ENCODE results near the gene LONRF2.

Gene LONRF2

GRCh38 chr2:100230754-100231153 lies 91.5 kb downstream of the LONRF2 start:
- DNase-seq = no peak

DNA sequence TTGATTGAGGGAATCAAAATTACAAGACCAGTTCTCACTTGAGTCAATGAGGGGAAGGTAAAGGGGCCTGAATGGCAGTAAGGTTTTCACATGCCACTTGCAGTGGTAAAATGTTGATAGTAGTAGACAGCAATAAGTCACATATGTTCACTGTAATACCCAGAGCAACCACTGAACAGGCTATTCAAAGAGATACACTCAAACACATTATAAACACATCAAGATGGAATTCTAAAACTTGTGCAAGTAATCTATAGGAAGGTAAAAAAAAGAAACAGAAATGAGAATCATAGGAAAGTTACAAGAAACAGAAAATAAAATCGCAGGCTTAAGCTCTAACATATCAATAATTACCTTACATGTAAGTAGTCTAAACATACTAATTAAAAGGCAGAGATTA lies 93.3 kb downstream of the LONRF2 start:
- no peak for DNase-seq

- no peak for DNase-seq
Measured at GRCh38 chr2:100228415-100228814, 93.9 kb downstream of the LONRF2 start.

GRCh38 chr2:100224988-100225710 lies 97.2 kb downstream of the LONRF2 start:
- no peak for DNase-seq

GRCh38 chr2:100223502-100223901 lies 98.8 kb downstream of the LONRF2 start:
- DNase-seq = no peak
